ENCODE measurements around the gene SSTR3. TPM values are rescaled to one million over a fixed set of nuclear protein-coding genes. Genes with fewer than 3 reads are reported as not detected.

The SSTR3 gene
- total and polyA plus RNA-seq, 4 experiments from 2014 or later: 0.50 to 9.3 (median 4.8) TPM

DNA sequence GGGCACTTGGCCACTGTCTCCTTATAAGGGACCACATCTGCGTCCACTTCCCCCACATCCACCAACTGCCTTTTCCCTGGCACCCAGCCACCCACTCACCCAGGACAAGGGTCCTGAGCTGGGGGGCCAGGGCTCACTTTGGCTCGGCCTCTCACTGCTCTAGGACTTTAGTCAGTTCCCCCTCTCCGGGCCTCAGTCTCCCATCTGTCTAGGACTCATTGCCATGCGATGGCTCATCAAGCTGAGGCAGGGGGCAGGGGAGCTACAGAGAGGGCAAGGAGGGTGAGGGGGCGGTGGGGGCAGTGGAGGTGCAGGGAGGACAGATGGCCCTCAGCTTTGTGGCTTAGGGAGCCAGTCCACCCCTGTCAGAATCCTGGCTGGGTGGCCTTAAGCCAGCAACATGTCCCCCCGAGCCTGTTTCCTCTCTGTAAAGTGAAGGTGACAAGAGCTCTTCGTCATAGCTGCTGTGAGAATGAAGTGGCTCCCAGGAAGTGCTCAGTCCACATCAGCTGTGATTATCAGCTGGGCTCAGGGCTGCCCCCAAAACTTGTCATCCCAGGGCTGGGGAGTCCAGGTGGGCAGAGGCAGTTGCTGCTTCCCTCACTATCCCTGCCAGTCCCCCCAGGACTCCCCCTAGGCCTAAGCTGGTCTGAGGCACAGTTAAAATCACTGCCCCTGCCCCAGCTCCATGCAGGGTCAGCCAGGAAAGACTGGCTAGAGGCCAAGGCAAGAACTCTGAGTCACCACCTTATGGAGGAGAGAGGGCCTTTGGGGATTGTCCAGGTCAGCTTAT lies 16.9 kb upstream of the SSTR3 start:
- ChIA-PET CTCF (ENCODE audit: partially characterized antibody) (interaction anchor here (1.3 to 7.0 kb wide), 9 partner anchors 9 to 66 kb away, joined by 3 to 87 read pairs (median 24); partner anchors contain the start of gene RAC2), POLR2A (ENCODE audit: partially characterized antibody) (interaction anchor here (0.6 to 18.6 kb wide), 24 partner anchors 8 to 453 kb away, joined by 3 to 646 read pairs (median 5); partner anchors contain the start of genes C1QTNF6, CYTH4, IFT27 and IL2RB)
- intact Hi-C loops (cut with micrococcal nuclease): no loop called here
- Histone ChIP-seq H3K27me3 (ENCODE audit: insufficient read depth, low read length) (no peaks in the 10 kb centered on the region), H3K4me1 (ENCODE audit: insufficient read depth, low read length) (peaks cover 96% of the 10 kb centered on the region), H3K4me3 (ENCODE audit: low read length in 2 of 2) (peak overlapping the region; percentile 35 to 48), H3K27ac (ENCODE audit: low read depth, low read length) (peak overlapping the region; percentile 97), H3K36me3 (ENCODE audit: insufficient read depth, low read length) (peaks cover 65% of the 10 kb centered on the region), H3K9me3 (ENCODE audit: control insufficient read depth in 1 of 2, low read length in 2 of 2) (no peaks in the 10 kb centered on the region)
- peaks cover 65 to 79% of the 10 kb centered on the region in 2 donors for H3K36me3 Mint-ChIP-seq
- H3K4me3 Mint-ChIP-seq: peak overlapping the region; percentile 75 to 88 (median 82)
- H3K9me3 Mint-ChIP-seq: no peaks in the 10 kb centered on the region
- DNase-seq: peak in 2 of 5 donors; percentile 44 to 76
- no peaks in the 10 kb centered on the region for H3K27me3 Mint-ChIP-seq
- H3K27ac Mint-ChIP-seq: peak overlapping the region; percentile 87 to 100 (median 100)
- peaks cover 69 to 92% (median 83%) of the 10 kb centered on the region in 4 donors for H3K4me1 Mint-ChIP-seq

DNA sequence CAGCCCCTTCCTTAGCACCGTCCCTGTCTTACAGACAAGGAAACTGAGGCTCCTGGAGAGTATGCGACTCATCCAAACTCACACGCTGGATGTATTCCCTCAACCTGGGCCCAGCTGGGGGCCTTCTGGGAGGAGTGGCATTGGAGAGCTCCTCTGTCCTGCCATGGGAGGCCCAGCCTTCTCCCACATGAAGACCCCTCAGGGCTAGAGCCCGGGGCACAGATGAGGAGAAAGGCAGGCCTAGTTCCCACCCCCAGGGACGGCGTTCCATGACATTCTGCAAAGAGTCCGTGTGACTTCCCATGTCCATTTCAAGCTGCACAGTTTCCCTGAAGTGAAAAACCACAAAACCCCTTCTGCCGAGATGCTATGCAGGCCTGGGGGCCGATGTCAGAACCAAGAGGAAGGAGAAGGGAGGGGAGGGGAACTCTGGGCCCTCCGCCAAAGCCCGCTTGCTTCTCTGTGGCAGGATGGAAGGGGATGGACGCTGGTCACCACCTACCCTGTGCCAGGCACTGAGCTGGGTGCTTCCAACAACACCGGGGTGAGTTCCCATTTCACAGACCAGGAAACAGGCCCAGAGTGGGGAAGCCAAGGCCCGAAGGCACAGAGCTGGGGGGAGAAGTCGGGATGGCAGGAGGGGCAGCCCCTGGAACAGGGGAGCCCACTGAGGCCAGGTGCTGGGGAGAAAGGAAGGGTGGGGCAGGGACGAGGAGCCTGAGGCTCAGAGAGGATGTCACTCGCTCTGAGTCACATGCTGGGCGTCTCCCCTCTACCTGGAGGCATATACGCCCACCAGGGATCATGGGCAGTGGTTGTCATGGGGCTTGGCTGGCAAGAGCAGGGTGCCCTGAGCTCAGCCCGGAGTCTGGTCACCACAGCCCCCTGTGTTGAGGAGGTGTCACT lies 16.1 kb upstream of the SSTR3 start:
- H3K36me3 ChIP-seq (ENCODE audit: insufficient read depth, low read length): peaks cover 63% of the 10 kb centered on the region
- H3K36me3 Mint-ChIP-seq: peaks cover 68 to 80% of the 10 kb centered on the region in 2 donors
- H3K27ac ChIP-seq (ENCODE audit: low read depth, low read length): peak overlapping the region; percentile 97
- peak in 1 of 5 donors; percentile 79 for DNase-seq
- peaks cover 74 to 92% (median 84%) of the 10 kb centered on the region in 4 donors for H3K4me1 Mint-ChIP-seq
- POLR2A ChIA-PET (ENCODE audit: partially characterized antibody): interaction anchor here (0.6 to 18.6 kb wide), 20 partner anchors 8 to 452 kb away, joined by 3 to 646 read pairs (median 6); partner anchors contain the start of genes CYTH4, IFT27, IL2RB and MFNG
- H3K9me3 Mint-ChIP-seq: no peaks in the 10 kb centered on the region
- H3K9me3 ChIP-seq (ENCODE audit: control insufficient read depth in 1 of 2, low read length in 2 of 2): no peaks in the 10 kb centered on the region
- peak overlapping the region in 7 of 8 donors; percentile 75 to 88 (median 81) for H3K4me3 Mint-ChIP-seq
- intact Hi-C loops (cut with micrococcal nuclease): no loop called here
- peak overlapping the region in 1 of 2 donors; percentile 35 for H3K4me3 ChIP-seq (ENCODE audit: low read length in 2 of 2)
- CTCF ChIA-PET (ENCODE audit: partially characterized antibody): interaction anchor here (1.3 to 7.0 kb wide), 7 partner anchors 9 to 32 kb away, joined by 3 to 87 read pairs (median 25); partner anchors contain the start of gene RAC2
- H3K27me3 ChIP-seq (ENCODE audit: insufficient read depth, low read length): no peaks in the 10 kb centered on the region
- peak overlapping the region; percentile 87 to 100 (median 100) for H3K27ac Mint-ChIP-seq
- H3K4me1 ChIP-seq (ENCODE audit: insufficient read depth, low read length): peaks cover 96% of the 10 kb centered on the region
- H3K27me3 Mint-ChIP-seq: no peaks in the 10 kb centered on the region

DNA sequence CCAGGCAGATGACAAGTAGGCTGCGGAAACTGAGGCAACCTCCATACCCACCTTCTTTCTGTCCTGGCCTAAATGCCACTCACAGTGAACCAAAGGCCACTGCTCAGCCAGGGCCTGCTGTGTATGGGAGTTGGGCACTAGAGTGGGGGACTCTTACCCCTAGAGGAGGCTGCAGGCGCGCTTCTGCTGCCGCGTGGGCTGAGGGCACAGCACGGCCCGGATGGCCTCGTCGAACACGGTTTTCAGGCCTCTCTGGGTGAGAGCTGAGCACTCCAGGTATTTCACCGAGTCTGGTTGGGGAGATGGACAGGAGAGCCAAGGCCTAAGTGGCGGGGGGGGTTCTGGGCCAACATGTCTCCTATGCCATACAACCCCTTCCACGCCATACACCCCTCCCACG lies 14.2 kb upstream of the SSTR3 start:
- intact Hi-C loops (cut with micrococcal nuclease): no loop called here
- Mint-ChIP-seq H3K4me1 (peaks cover 75 to 92% (median 84%) of the 10 kb centered on the region in 4 donors), H3K36me3 (peaks cover 61 to 69% of the 10 kb centered on the region in 2 donors), H3K4me3 (peak overlapping the region in 1 of 8 donors; percentile 41), H3K27ac (peak overlapping the region; percentile 75 to 92 (median 88)), H3K9me3 (peaks cover 0 to 3% (median 0%) of the 10 kb centered on the region in 8 donors), H3K27me3 (no peaks in the 10 kb centered on the region)
- DNase-seq: no peak
- no peak overlapping the region for H3K4me3 ChIP-seq (ENCODE audit: low read length in 2 of 2)
- H3K27ac ChIP-seq (ENCODE audit: low read depth, low read length): peak overlapping the region; percentile 44
- peaks cover 47% of the 10 kb centered on the region for H3K36me3 ChIP-seq (ENCODE audit: insufficient read depth, low read length)
- ChIA-PET CTCF (ENCODE audit: partially characterized antibody) (interaction anchor here (1.4 to 5.8 kb wide), 4 partner anchors 12 to 38 kb away, joined by 4 to 58 read pairs (median 26); partner anchors contain the start of gene RAC2), POLR2A (ENCODE audit: partially characterized antibody) (interaction anchor here (2.1 to 12.4 kb wide), 4 partner anchors 10 to 259 kb away, joined by 11 to 646 read pairs (median 14); partner anchors contain the start of genes MFNG and RAC2)
- no peaks in the 10 kb centered on the region for H3K27me3 ChIP-seq (ENCODE audit: insufficient read depth, low read length)
- peaks cover 96% of the 10 kb centered on the region for H3K4me1 ChIP-seq (ENCODE audit: insufficient read depth, low read length)
- H3K9me3 ChIP-seq (ENCODE audit: control insufficient read depth in 1 of 2, low read length in 2 of 2): no peaks in the 10 kb centered on the region

DNA sequence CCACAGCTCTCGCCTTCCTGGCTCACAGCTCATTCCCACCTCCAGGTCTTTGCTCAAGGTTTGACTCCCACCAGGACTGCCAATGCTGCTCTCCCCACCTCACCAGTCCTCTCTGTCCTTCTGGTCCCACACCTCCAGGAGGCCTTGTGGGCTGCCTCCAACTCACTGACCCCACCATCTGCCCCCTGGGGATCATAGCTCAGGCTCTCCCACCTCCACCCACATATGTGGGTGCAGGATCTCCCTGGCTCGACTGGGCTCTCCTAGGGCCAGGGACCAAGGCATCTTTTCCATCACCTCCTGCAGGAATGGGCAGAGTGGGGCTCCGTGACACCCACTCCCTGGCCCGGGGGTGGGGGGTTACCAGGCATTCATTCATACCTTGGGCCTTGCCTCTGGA lies 13.8 kb upstream of the SSTR3 start:
- ChIA-PET CTCF (ENCODE audit: partially characterized antibody) (interaction anchor here (1.4 to 5.8 kb wide), 4 partner anchors 12 to 38 kb away, joined by 4 to 58 read pairs (median 26); partner anchors contain the start of gene RAC2), POLR2A (ENCODE audit: partially characterized antibody) (interaction anchor here (2.1 to 12.4 kb wide), 4 partner anchors 11 to 259 kb away, joined by 11 to 646 read pairs (median 14); partner anchors contain the start of genes MFNG and RAC2)
- no peaks in the 10 kb centered on the region for H3K9me3 ChIP-seq (ENCODE audit: control insufficient read depth in 1 of 2, low read length in 2 of 2)
- peaks cover 57 to 65% of the 10 kb centered on the region in 2 donors for H3K36me3 Mint-ChIP-seq
- H3K27ac Mint-ChIP-seq: peak overlapping the region; percentile 75 to 98 (median 88)
- no peak overlapping the region for H3K4me3 ChIP-seq (ENCODE audit: low read length in 2 of 2)
- no peaks in the 10 kb centered on the region for H3K27me3 Mint-ChIP-seq
- no peaks in the 10 kb centered on the region for H3K27me3 ChIP-seq (ENCODE audit: insufficient read depth, low read length)
- H3K4me1 ChIP-seq (ENCODE audit: insufficient read depth, low read length): peaks cover 96% of the 10 kb centered on the region
- peaks cover 75 to 92% (median 84%) of the 10 kb centered on the region in 4 donors for H3K4me1 Mint-ChIP-seq
- H3K36me3 ChIP-seq (ENCODE audit: insufficient read depth, low read length): peaks cover 43% of the 10 kb centered on the region
- intact Hi-C loops (cut with micrococcal nuclease): no loop called here
- peaks cover 0 to 3% (median 0%) of the 10 kb centered on the region in 8 donors for H3K9me3 Mint-ChIP-seq
- no peak for DNase-seq
- peak overlapping the region in 5 of 8 donors; percentile 41 to 60 (median 47) for H3K4me3 Mint-ChIP-seq
- peak overlapping the region; percentile 44 for H3K27ac ChIP-seq (ENCODE audit: low read depth, low read length)

DNA sequence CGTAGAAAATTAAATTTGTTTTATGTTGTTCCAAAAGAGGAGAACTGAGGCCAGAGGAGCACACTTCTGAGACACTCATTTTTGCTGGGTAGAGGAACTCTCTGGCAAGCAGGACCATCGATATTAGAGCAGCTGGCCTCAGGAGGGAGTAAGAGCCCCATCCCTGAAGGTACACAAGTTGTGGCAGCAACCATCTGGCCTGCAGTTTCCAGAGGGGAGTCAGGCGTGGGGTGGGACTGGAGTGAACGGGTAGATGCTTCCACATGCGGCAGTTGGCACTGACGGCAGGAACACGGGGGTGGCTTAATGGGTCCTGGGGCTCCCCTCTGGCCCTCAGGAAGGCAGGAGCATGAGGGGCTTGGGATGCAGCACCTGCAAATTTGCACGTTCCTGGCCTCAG lies 13.2 kb upstream of the SSTR3 start:
- Histone ChIP-seq H3K27ac (ENCODE audit: low read depth, low read length) (peak overlapping the region; percentile 46), H3K4me3 (ENCODE audit: low read length in 2 of 2) (no peak overlapping the region), H3K4me1 (ENCODE audit: insufficient read depth, low read length) (peaks cover 96% of the 10 kb centered on the region), H3K36me3 (ENCODE audit: insufficient read depth, low read length) (peaks cover 39% of the 10 kb centered on the region), H3K27me3 (ENCODE audit: insufficient read depth, low read length) (no peaks in the 10 kb centered on the region), H3K9me3 (ENCODE audit: control insufficient read depth in 1 of 2, low read length in 2 of 2) (no peaks in the 10 kb centered on the region)
- H3K4me1 Mint-ChIP-seq: peaks cover 76 to 92% (median 84%) of the 10 kb centered on the region in 4 donors
- no peak for DNase-seq
- ChIA-PET CTCF (ENCODE audit: partially characterized antibody) (interaction anchor here (0.9 to 5.8 kb wide), 7 partner anchors 12 to 42 kb away, joined by 3 to 58 read pairs (median 11); partner anchors contain the start of gene RAC2), POLR2A (ENCODE audit: partially characterized antibody) (interaction anchor here (0.6 to 12.4 kb wide), 6 partner anchors 11 to 260 kb away, joined by 3 to 646 read pairs (median 12); partner anchors contain the start of genes MFNG and RAC2)
- H3K9me3 Mint-ChIP-seq: peaks cover 0 to 3% (median 0%) of the 10 kb centered on the region in 8 donors
- H3K27ac Mint-ChIP-seq: peak overlapping the region; percentile 82 to 98 (median 90)
- intact Hi-C loops (cut with micrococcal nuclease): no loop called here
- peak overlapping the region in 4 of 8 donors; percentile 38 to 68 (median 52) for H3K4me3 Mint-ChIP-seq
- H3K27me3 Mint-ChIP-seq: no peaks in the 10 kb centered on the region
- H3K36me3 Mint-ChIP-seq: peaks cover 53 to 60% of the 10 kb centered on the region in 2 donors

DNA sequence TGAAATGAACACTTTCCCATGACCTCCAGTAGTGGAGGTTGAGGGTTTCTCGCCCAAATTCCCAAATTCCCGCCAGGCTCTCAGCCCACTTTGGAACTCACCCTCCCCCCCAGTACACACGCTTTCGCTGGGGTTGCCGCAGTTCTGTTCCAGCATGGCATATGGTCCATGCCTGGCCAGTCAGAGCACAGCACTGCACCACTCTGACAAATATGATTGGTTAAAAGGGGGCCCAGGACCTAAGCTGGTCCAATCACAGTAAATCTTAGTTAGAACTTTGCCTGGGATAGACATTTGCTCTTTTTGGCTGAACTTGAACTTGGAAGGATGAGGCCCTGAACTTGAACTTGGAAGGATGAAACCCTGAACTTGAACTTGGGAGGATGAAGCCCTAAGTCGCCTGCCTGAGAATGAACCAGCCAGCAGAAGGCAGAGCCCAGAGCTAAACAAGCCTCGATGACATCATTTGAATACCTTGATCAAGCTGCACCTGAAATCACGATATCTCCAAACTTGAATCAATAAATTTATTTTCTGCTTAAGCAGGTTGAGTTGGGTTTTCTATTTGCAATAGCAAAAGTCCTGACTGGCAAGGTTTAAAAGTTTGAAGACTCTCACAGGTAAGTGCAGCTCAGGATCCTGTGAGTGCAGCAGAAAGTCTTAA lies 12.6 kb upstream of the SSTR3 start:
- Mint-ChIP-seq H3K36me3 (peaks cover 52 to 57% of the 10 kb centered on the region in 2 donors), H3K4me1 (peaks cover 76 to 92% (median 83%) of the 10 kb centered on the region in 4 donors), H3K27me3 (no peaks in the 10 kb centered on the region), H3K4me3 (peak overlapping the region in 5 of 8 donors; percentile 23 to 77 (median 53)), H3K9me3 (peaks cover 0 to 3% (median 0%) of the 10 kb centered on the region in 8 donors), H3K27ac (peak overlapping the region; percentile 82 to 98 (median 90))
- Histone ChIP-seq H3K9me3 (ENCODE audit: control insufficient read depth in 1 of 2, low read length in 2 of 2) (no peaks in the 10 kb centered on the region), H3K4me3 (ENCODE audit: low read length in 2 of 2) (no peak overlapping the region), H3K4me1 (ENCODE audit: insufficient read depth, low read length) (peaks cover 97% of the 10 kb centered on the region), H3K27me3 (ENCODE audit: insufficient read depth, low read length) (no peaks in the 10 kb centered on the region), H3K27ac (ENCODE audit: low read depth, low read length) (peak overlapping the region; percentile 46), H3K36me3 (ENCODE audit: insufficient read depth, low read length) (peaks cover 39% of the 10 kb centered on the region)
- intact Hi-C loops (cut with micrococcal nuclease): no loop called here
- ChIA-PET CTCF (ENCODE audit: partially characterized antibody) (interaction anchor here (0.9 to 5.8 kb wide), 7 partner anchors 12 to 43 kb away, joined by 3 to 58 read pairs (median 11); partner anchors contain the start of gene RAC2), POLR2A (ENCODE audit: partially characterized antibody) (interaction anchor here (0.6 to 12.4 kb wide), 7 partner anchors 12 to 261 kb away, joined by 3 to 646 read pairs (median 11); partner anchors contain the start of genes IL2RB, MFNG and RAC2)
- DNase-seq: no peak

Data from CD4-positive, alpha-beta memory T cell (primary cell).